ENCODE data around the gene CELA2A.

DNA sequence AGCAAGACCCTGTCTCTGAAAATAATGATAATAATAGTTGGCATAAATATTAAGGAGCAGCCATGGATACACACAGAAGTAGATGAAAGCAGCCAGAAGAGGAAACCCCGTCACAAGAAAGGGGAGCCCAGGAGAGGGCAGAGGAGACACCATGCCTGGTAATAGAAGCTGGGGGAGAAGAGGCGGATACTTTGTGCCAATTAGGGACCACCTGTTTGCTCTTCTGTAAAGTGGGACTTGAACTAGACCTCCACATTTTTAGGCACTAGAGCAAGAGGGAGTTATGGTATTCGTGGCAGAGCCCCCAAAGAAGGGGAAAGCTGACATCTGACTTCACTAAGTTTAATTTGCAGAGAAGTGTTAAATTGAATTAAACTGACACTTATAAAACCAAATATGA is 31.8 kb downstream of the CELA2A start:
- TF ChIP-seq SPI1 (IDR thresholded peaks at IDR 0.05; ENCODE audit: borderline replicate concordance, low read depth) (no peak), POLR2AphosphoS5 (IDR thresholded peaks at IDR 0.05; ENCODE audit: low read depth) (no peak)
- TF ChIP-seq, protein P1, sequence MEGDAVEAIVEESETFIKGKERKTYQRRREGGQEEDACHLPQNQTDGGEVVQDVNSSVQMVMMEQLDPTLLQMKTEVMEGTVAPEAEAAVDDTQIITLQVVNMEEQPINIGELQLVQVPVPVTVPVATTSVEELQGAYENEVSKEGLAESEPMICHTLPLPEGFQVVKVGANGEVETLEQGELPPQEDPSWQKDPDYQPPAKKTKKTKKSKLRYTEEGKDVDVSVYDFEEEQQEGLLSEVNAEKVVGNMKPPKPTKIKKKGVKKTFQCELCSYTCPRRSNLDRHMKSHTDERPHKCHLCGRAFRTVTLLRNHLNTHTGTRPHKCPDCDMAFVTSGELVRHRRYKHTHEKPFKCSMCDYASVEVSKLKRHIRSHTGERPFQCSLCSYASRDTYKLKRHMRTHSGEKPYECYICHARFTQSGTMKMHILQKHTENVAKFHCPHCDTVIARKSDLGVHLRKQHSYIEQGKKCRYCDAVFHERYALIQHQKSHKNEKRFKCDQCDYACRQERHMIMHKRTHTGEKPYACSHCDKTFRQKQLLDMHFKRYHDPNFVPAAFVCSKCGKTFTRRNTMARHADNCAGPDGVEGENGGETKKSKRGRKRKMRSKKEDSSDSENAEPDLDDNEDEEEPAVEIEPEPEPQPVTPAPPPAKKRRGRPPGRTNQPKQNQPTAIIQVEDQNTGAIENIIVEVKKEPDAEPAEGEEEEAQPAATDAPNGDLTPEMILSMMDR (IDR thresholded peaks at IDR 0.05; ENCODE audit: insufficient read depth, low read length), result no peak
- TF ChIP-seq, protein P2, sequence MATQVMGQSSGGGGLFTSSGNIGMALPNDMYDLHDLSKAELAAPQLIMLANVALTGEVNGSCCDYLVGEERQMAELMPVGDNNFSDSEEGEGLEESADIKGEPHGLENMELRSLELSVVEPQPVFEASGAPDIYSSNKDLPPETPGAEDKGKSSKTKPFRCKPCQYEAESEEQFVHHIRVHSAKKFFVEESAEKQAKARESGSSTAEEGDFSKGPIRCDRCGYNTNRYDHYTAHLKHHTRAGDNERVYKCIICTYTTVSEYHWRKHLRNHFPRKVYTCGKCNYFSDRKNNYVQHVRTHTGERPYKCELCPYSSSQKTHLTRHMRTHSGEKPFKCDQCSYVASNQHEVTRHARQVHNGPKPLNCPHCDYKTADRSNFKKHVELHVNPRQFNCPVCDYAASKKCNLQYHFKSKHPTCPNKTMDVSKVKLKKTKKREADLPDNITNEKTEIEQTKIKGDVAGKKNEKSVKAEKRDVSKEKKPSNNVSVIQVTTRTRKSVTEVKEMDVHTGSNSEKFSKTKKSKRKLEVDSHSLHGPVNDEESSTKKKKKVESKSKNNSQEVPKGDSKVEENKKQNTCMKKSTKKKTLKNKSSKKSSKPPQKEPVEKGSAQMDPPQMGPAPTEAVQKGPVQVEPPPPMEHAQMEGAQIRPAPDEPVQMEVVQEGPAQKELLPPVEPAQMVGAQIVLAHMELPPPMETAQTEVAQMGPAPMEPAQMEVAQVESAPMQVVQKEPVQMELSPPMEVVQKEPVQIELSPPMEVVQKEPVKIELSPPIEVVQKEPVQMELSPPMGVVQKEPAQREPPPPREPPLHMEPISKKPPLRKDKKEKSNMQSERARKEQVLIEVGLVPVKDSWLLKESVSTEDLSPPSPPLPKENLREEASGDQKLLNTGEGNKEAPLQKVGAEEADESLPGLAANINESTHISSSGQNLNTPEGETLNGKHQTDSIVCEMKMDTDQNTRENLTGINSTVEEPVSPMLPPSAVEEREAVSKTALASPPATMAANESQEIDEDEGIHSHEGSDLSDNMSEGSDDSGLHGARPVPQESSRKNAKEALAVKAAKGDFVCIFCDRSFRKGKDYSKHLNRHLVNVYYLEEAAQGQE (IDR thresholded peaks at IDR 0.05; ENCODE audit: insufficient replicate concordance, low read depth), result no peak
